ENCODE data around the gene CLMP.
"Not testable (repeated sequence)": the region's sequence is repeated elsewhere in the genome, so short reads cannot be mapped to it uniquely, and the experiment has no call there.

Gene CLMP

GRCh38 chr11:123164732-123165450 is 30.2 kb downstream of the CLMP start:
- no peak for DNase-seq

DNA sequence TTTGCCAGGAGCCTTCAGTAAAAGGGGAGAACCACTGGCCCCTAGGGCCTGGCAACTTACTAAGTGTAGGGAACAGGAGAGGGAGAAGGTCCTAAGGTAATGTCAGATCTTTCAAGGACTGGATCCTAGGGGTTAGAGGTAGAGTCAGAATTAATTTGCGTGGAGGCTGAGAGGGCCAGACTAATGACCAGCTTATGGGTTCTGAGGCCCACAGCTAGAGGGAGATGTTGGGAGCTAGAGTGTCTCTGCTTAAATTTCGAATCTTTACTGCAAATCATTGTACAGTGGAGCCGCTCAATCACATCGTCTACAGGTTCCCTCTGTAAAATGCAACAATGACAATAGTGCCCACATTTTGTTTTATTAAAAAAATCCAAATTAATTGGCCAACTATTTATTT is 31.4 kb downstream of the CLMP start:
- no peak for DNase-seq

GRCh38 chr11:123161376-123162030 is 33.5 kb downstream of the CLMP start:
- no peak for DNase-seq

DNA sequence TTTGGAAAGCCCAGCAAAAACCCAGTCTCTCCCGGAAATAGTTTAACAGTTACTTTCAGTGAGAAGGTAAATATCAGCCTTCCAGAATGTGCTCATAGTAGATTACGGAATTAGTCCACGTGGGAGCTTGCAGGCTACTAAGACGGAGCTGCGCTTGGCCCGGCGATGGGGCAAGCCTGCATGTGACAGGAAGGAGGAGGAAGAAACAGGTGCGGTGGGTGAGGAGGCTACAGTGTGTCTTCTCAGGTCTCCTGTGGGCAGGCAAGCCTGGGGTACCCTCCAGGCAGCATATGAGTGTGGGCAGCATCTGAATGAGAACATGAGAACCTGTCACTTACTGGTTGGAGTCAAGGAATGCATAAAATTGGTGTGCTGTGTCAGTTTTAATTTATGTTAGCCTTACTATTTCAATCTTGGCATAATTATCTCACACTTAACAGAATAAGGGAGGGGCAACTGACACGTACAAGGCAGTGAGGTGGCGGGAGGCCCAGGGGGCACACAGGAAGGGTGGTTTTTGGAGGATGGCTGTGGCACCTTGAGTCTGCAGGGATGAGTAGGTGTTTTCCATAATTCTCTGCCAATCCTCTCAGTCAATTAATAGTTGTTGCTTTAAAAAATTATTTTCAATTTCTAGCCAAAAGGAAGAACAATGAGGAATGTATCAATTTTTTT is 35.7 kb downstream of the CLMP start:
- DNase-seq = no peak

DNA sequence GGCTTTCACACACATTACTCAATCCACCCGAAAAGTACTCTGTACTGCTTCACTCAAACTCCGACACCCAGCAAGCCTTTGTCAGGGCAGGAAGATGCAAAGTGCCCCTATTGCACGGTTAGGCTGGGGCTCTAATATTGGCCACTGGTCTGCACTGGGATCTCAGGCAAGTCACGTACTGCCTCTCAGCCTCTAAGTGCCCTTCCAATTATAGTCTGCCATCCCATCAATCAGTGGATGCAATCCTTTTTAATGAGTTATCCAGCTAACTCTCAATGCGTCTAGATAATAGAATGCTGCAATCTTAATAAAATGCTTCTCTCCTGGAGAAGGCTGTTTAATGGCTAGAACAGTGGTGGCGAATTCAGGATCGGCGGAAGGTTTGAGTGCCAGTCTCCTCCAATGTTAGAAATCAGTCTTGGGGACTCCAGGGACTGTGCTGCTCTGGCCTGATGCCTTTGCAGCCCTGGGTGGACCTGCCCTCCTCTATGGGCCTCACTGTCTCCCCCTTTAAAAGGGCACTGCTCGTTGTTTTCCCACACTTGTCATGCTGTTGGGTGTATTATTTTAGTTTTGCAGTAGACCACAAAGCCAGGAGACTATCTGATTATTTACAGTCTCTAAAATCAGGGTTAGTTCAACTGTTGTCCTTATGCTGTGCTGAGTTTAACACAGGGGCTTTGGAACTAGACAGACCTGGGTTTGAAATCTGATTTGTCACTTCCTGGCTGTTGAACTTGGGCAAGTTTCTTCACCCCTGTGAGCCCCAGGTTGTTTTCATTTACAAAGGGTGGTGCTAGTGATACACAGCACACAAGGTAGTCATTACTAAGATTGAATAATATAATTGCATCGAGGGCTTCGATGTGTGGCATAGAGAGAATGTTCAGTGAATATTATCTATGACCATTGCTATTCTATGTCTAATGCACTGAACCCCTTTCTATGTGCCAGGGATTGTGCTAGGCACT is 36.7 kb downstream of the CLMP start:
- no peak for DNase-seq

DNA sequence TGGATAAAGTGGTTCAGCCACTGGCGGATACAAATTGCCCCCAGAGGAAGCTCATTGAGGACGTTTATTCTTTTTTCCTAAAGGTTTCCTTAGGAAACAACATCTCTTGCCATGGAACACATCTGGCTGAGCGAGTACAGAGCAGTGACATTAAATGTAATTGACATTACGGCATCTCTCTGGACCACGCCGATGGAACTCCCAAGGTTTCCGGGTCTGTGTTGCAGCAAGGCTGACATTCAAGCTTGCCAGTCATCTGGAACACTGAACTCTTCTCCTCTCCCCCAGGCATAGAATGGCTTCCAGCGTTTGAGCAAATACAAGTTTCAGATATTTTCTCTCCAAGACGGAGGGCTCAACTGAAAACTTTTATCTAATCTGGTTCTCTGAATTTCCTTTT is 42.1 kb downstream of the CLMP start:
- no peak for DNase-seq

DNA sequence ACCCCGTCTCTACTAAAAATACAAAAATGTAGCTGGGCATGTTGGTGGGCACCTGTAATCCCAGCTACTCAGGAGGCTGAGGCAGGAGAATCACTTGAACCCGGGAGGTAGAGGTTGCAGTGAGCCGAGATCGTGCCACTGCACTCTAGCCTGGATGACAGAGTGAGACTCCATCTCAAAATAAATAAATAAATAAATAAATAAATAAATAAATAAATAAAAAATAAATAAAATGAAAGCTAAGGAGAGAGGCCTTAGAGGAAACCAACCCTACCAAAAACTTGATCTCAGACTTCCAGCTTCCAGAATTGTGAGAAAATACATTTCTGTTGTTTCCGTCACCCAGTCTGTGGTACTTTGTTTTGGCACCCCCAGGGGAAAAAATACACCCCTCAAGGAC is 42.7 kb downstream of the CLMP start:
- DNase-seq = not testable (repeated sequence)

DNA sequence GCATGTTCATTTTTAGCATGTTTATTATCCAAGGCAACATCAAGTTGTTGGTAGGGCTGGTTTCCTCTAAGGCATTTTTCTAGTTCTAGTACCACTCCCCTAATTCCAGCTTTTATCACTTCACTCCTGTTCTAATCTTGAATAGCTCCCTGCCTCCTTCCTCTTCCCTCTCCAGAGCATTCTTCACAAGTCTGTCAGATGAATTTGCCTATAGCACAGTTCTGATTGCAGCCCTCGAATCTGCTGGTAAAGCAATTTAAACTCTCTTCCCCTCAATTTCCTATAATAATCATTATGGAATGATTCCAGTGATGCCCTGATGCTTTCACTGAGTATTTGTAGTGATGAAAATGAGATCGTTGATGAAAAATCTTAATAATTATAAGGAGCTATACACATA is 43.3 kb downstream of the CLMP start:
- no peak for DNase-seq

DNA sequence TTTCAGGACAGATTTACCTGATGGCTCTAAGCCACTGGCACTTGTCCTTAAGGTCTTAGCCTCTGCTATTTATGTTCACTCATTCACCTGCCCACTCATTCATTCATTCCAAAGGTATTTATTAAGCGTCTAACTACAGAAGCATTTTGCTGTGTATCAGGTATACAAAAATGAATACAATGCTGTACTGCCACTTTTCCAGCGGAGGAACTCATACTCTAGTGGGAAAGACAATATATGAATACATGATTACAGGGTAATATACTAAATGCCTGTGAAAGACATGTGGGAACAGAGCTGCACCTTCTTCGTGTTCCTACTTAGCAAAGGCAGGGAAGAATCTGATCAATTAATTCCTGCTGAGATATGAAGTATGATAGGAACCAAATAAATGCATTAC is 43.7 kb downstream of the CLMP start:
- DNase-seq = no peak

DNA sequence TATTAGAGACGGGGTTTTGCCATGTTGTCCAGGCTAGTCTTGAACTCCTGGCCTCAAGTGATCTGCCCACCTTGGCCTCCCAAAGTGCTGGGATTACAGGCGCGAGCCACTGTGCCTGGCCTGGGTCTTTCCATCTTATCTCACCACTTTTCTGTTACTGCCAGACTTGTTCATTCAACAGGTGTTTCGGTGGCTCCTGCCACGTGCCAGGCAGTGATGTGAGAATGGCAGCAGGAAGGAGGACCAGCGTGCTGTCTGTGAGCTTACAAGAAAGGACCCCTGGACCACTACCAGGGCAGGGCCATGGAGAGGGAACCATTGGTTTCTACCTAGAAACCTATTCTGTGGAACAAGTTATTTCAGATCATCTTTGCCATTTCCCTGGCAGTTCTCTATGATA is 44.2 kb downstream of the CLMP start:
- DNase-seq = no peak

DNA sequence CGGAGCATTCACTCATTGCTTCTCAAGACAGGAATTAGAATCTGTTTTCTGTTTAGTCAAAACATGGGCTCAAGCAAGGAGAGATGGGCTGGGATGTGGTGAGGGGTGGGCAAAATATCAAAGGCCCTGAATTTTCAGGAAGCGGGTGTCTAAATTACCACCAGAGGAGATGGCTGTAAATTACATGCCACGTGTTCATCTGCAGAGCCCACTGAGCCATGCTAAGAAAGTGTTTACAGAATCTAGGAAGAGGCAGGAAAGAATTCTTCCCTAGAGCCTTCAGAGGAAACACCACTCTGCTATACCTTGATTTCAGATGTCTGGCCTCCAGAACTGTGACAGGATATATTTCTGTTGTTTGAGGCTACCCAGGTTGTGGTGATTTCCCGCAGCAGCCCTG is 46.1 kb downstream of the CLMP start:
- DNase-seq = no peak

DNA sequence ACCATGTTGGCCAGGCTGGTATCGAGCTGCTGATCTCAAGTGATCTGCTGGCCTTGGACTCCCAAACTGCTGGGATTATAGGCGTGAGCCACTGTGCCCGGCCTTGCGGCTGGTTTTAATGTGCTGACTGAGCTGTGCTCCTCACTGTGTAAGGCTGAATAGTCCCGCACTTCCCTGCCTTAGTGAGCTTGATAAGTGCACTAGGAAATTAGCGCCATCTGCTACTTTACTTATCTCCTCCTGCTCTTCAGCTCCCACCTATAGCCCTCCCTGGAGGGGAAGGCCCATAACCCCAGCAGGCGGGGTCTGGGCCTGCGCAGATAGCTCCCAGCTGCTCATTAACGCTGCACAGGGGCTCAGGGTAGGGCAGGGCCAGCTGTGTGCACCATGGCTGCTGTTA is 49.4 kb downstream of the CLMP start:
- DNase-seq = peak; percentile 96 to 98

GRCh38 chr11:123145220-123145619 is 49.8 kb downstream of the CLMP start:
- DNase-seq = peak in 1 of 2 experiments; percentile 21

DNA sequence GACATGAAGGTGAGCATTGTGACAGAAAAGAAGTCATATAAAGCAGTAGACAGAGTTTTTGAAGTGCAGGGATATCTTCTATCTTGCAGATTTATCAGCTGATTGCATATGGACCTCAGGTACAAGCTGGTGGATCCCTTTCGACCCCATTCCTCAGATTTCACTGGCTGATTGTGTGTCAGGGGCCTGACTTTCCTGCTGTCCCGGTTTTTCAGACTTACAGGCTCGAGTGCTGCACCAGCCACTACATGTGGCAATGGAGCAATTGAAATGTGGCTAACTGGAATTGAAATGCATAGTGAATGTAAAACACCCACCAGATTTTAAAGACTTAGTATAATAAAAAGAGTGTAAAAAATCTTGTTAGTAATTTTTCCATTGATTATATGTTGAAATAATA is 50.3 kb downstream of the CLMP start:
- no peak for DNase-seq

GRCh38 chr11:123143921-123144320 is 51.1 kb downstream of the CLMP start:
- DNase-seq = no peak

GRCh38 chr11:123143476-123143875 is 51.6 kb downstream of the CLMP start:
- DNase-seq = peak in 1 of 2 experiments; percentile 9

DNA sequence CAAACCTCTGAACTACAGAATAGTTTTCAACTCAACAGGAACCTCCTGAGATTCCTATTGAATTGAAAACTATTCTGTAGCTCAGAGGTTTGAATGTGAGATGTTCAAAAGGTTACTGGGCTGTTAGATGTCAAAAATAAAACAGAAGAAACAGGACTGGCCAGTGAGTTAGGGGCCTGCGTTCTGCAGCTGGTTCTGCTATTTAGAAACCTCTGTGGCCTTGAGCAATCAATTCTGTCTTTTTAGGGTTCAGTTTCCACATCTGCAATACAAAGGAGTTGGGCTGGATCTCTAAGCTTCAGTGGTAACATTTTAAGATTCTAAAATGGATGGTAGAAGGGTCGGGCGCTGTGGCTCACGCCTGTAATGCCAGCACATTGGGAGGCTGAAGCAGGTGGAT is 55.8 kb downstream of the CLMP start:
- no peak for DNase-seq

DNA sequence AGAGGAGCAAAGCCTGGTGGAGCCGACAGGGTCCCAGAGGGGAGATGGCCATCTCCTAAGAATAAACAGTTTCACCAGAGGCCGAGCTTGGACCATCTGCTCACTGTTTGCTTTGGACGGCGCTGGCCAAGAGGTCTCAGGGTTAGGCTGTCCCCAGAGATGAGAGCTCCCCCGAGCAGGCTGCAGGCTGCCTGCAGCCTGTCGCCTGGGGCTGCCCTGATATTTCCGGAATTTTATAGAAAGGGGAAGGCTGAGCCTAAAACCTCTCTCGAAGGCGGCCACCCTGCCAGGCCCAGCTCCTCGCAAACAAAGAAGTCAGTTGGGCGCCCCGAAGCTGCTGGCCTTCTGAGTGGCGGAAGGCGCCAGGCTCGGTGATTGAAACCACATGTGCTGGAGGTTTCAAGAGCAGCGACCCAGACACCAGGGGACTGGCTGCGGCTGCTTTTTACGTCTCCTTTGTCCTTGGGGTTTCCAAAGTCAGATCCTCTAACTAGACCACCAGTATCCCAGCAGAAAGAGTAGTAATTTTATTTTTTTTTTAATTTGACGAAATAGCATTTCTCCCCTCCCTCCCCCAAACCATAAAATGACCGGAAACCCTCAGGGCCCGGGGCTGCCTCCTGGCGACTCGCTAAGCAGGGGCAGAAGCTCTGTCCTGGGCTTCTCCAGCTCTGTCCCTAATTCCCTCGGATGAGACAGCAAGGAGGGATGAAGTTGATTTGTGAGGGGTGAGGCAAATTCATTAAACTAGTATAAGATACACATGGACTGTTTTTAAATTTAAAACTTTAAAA is 57.4 kb downstream of the CLMP start:
- no peak for DNase-seq

GRCh38 chr11:123135863-123136446 is 59.1 kb downstream of the CLMP start:
- DNase-seq = no peak

- no peak for DNase-seq
Measured at GRCh38 chr11:123132881-123133280, 62.2 kb downstream of the CLMP start.

DNA sequence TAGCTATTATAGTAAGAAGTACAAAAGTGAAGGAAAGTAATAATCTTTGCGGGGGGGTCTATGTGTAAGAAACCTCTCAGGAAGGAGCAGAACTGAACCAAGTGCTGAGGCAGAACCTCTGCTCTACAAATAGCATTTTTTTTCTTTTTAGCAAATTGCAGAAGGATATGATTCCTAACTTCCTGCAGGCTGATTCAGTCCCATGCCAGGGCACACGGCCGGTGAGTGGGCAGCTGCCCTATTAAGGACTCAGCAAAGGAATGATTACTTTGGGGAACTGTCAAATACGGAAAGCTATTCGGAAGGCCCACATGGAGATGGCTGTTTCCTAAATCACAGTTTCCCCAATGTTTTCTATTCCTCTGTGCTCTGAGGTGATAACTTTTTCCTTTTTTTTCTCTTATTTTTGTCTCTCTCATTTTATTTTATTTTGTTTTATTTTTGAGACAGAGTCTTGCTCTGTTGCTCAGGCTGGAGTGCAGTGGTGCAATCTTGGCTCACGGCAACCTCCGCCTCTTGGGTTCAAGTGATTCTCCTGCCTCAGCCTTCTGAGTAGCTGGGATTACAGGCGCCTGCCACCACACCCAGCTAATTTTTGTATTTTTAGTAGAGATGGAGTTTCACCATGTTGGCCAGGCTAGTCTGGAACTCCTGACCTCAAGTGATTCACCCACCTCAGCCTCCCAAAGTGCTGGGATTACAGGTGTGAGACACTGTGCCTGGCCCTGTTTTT is 62.8 kb downstream of the CLMP start:
- not testable (repeated sequence) for DNase-seq

Measured in NCI-H524 (cell line).